ENCODE results near the gene CRELD2.
A peak's percentile ranks its signal among the peaks of the same experiment; 100 is the strongest.

CRELD2 gene

GRCh38 chr22:49933236-49934159, 15.1 kb downstream of the CRELD2 start:
- DNase-seq, result no peak

DNA sequence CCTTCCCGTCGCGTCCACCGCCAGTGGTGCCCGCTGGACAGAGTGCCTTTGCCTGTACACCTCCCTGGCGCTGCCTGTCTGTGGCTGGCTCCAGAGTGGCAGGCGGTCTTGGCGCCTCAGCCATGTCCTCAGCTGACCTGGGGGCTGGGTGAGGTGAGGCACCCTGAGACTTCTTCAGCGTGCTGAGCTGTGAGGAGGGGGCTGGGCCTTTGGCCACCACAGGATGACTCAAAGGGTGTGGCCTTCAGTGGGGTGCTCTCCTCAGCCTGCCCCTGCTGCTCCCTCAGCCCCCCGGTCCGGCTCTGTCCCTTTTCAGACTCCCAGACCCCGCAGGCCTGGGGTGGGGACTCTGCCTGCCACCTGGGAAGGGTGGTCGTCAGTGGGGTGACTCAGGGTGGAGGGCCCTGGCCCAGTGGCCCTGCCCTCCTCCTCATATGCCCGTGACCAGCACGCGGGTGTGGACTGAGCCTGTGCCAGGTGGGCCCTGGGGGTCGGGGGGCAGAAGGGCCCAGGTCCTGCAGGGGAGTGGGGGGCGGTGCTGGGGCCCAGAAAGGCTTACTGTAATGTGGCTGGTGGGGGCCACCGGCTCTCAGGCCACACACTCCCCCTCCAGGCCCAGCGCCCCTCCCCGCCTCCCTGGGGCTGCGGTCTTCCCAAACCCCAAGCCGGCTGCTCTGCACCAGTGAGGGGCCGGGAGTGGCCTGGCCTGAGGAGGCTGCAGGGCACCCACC, 15.9 kb downstream of the CRELD2 start:
- peak; percentile 83 for DNase-seq

DNA sequence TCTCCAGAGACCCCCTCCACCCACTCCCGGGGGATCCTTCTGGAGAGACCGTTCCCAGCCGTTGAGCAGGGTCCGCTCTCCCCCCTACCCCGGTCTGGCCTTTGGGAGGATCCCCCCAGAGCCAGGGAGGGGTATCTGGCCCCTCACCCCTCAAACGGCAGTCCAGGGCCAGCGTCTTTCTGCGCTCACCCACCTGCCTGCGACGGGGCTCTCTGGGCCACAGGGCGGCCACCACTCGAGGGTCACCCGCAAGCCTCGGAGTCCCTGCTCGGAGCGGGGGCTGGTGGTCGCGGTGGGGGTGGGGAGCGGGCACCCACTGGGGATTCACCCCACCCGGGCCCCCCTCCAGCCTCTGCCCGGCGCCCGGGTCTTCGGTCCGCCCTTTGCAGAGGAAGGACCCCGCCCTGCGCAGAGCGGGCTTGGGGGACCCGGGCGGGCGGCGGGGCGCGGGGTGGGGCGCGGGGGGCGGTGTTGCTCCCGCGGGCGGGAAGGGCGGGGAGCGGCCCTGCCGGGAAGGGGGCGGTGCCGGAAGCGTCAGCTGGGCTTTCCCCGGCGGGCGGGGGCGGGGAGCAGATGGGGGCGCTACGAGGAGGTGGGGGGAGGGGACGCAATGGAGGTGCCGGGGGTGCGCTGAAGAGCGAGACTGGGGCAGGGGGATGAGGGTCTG, 16.6 kb downstream of the CRELD2 start:
- DNase-seq, result peak; percentile 92

DNA sequence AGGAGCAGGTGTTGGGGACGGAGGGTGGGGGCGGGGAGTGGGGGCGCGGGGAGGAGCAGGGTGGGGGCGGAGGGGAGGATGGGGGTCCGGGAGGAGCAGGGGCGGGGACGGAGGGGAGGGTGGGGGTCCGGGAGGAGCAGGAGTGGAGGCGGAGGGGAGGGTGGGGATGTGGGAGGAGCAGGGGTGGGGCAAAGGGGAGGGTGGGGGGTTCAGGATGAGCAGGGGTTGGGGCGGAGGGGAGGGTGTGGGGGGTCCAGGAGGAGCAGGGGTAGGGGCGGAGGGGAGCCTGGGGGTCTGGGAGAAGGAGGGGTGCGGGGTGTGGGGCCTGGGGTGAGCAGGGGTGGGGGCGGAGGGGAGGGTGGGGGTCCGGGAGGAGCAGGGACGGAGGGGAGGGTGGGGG, 17.1 kb downstream of the CRELD2 start:
- DNase-seq, result no peak

- DNase-seq, result peak; percentile 97
Observed at GRCh38 chr22:49936018-49936972, 17.9 kb downstream of the CRELD2 start.

GRCh38 chr22:49936973-49937757, 18.7 kb downstream of the CRELD2 start:
- DNase-seq, result no peak

GRCh38 chr22:49937758-49938564, 19.5 kb downstream of the CRELD2 start:
- DNase-seq, result no peak

GRCh38 chr22:49938565-49939136, 20.2 kb downstream of the CRELD2 start:
- DNase-seq, result no peak

- no peak for DNase-seq
Observed at GRCh38 chr22:49941507-49942316, 23.3 kb downstream of the CRELD2 start.

- DNase-seq, result no peak
Observed at GRCh38 chr22:49942565-49943404, 24.4 kb downstream of the CRELD2 start.

GRCh38 chr22:49943405-49943765, 25.0 kb downstream of the CRELD2 start:
- DNase-seq, result no peak

DNA sequence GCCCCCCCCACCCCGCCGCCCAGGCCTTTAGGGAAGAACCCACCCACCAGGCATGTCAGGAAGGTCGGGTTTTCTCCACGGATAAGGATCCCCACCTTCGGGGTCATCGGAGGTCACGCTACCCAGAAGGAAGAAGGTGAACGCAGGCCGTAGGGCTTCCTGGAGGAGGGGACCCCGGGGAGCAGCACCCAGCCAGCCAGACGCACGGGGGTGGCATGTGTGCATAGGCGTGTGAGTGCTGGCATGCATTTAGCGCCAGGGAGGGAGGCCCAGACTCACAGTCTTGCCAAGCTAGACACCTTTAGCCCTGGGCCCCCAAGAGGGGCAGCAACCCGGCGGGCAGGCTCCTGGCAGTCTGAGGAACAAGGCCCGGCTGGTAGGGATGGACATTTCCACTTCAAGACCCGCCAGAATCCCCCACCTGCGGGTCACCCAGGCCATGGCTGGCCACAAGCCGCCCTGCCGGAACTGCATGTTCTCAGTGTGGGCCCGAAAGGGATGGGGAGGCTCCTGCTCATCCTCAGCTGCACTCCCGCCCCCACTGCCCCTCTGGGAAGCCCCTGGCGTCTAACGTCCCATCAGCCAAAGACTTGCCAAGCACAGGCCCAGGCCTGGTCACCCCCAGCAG, 25.5 kb downstream of the CRELD2 start:
- no peak for DNase-seq

- no peak for DNase-seq
Observed at GRCh38 chr22:49944399-49944891, 26.0 kb downstream of the CRELD2 start.

GRCh38 chr22:49945042-49945794, 26.8 kb downstream of the CRELD2 start:
- peak; percentile 87 for DNase-seq

DNA sequence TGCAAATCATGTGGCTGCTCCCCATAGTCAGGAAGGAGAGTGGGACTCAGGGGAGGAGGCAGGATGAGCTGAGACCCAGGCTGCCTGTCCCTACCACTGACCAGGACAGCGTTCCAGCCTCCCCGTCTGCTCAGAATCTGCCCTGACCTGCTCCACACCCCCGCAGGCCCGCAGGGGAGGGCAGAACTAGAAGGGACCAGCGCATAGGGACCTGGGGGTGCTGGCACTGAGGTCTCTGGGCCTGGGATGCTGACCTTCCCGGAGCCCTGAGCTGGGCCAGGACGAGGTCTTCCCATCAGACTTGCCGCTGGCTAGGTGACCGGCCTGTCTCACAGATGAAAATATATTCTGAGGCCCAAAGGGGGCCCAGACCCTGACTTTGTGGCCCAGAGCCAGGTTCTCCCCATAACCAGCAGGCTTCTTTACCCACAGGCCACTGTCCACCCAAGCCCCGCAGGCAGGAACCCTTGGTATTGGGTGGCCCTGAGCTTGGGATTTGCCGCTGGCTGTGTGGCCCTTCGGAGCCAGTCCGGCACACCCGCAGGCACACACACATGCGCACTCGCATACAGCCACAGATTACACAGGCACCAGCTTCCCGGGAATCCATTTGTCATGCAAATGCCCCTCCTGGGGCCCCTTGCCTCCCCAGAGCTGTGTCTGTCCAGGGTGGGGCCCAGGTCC, 28.3 kb downstream of the CRELD2 start:
- no peak for DNase-seq

- DNase-seq, result no peak
Observed at GRCh38 chr22:49947296-49947622, 28.8 kb downstream of the CRELD2 start.
